NT2/D1 (cell line): ENCODE measurements around the gene HOXC4.

ENCODE experiments used
- DNase-seq: peaks from one replicate; pipeline ENCODE4 v3.0.0-alpha.2; 2011; ENCODE audit warnings: low read depth, low spot score
- H3K27me3 ChIP-seq: 2 replicates; pipeline ENCODE4 v1.6.0; 2011; ENCODE audit warnings: mild to moderate bottlenecking; ENCODE audit not compliant: insufficient read length, insufficient read depth
- H3K36me3 ChIP-seq: 2 replicates; pipeline ENCODE4 v1.6.1; 2011; ENCODE audit warnings: mild to moderate bottlenecking, low read length, mixed read lengths; ENCODE audit not compliant: insufficient read depth, insufficient read length
- H3K4me1 ChIP-seq: 2 replicates; pipeline ENCODE4 v1.5.1; 2011; ENCODE audit not compliant: insufficient read depth, insufficient read length
- H3K4me3 ChIP-seq: 2 replicates; pipeline ENCODE4 v1.5.1; 2011; ENCODE audit warnings: low read depth; ENCODE audit not compliant: insufficient read length
- H3K9ac ChIP-seq: 2 replicates; pipeline ENCODE4 v1.6.0; 2011; ENCODE audit warnings: low read depth; ENCODE audit not compliant: insufficient read length
- H3K9me3 ChIP-seq: 2 replicates; pipeline ENCODE4 v1.5.1; 2011; ENCODE audit warnings: mild to moderate bottlenecking, low read length; ENCODE audit not compliant: insufficient read depth
- SUZ12 ChIP-seq: IDR thresholded peaks from 2 replicates; pipeline ENCODE4 v1.6.1; 2011; ENCODE audit not compliant: insufficient read length, insufficient read depth; ENCODE audit errors: extremely low read depth
- YY1 ChIP-seq: IDR thresholded peaks from 2 replicates; pipeline ENCODE4 v1.6.1; 2011; ENCODE audit not compliant: insufficient read length, insufficient read depth
- ZNF274 ChIP-seq: IDR thresholded peaks from 2 replicates; pipeline ENCODE4 v1.6.1; 2011; ENCODE audit warnings: mild to moderate bottlenecking, low read depth, low read length

Gene HOXC4

GRCh38 chr12:54012631-54013409 lies 40.8 kb upstream of the HOXC4 start:
- H3K27me3 ChIP-seq: peaks cover 96% of the 10 kb centered on the region
- DNase-seq: no peak
- no peak overlapping the region for H3K9ac ChIP-seq

GRCh38 chr12:54014377-54015017 lies 39.1 kb upstream of the HOXC4 start:
- Histone ChIP-seq H3K4me1 (peaks cover 4% of the 10 kb centered on the region), H3K27me3 (peaks cover 98% of the 10 kb centered on the region)

More at GRCh38 chr12:54012631-54013409, 40.8 kb upstream of the HOXC4 start:
- H3K4me3 ChIP-seq: no peak overlapping the region
- H3K4me1 ChIP-seq: peaks cover 3% of the 10 kb centered on the region
- TF ChIP-seq SUZ12: peak; percentile 58
- TF ChIP-seq ZNF274: no peak
- no peak for TF ChIP-seq YY1
- no peaks in the 10 kb centered on the region for H3K9me3 ChIP-seq
- no peaks in the 10 kb centered on the region for H3K36me3 ChIP-seq

GRCh38 chr12:54015018-54015931 lies 38.4 kb upstream of the HOXC4 start:
- Histone ChIP-seq H3K4me3 (no peak overlapping the region), H3K36me3 (no peaks in the 10 kb centered on the region), H3K4me1 (peaks cover 4% of the 10 kb centered on the region), H3K9me3 (no peaks in the 10 kb centered on the region), H3K27me3 (peaks cover 98% of the 10 kb centered on the region), H3K9ac (no peak overlapping the region)
- no peak for DNase-seq
- TF ChIP-seq SUZ12 (peak; percentile 44), ZNF274 (no peak), YY1 (no peak)

More at GRCh38 chr12:54014377-54015017, 39.1 kb upstream of the HOXC4 start:
- TF ChIP-seq YY1: no peak
- peak; percentile 98 for TF ChIP-seq SUZ12
- Histone ChIP-seq H3K9me3 (no peaks in the 10 kb centered on the region), H3K4me3 (no peak overlapping the region), H3K9ac (no peak overlapping the region), H3K36me3 (no peaks in the 10 kb centered on the region)
- no peak for DNase-seq

GRCh38 chr12:54016051-54016450 lies 37.6 kb upstream of the HOXC4 start:
- peaks cover 4% of the 10 kb centered on the region for H3K4me1 ChIP-seq
- peaks cover 98% of the 10 kb centered on the region for H3K27me3 ChIP-seq
- H3K9ac ChIP-seq: no peak overlapping the region
- no peaks in the 10 kb centered on the region for H3K36me3 ChIP-seq
- no peak for DNase-seq
- no peaks in the 10 kb centered on the region for H3K9me3 ChIP-seq
- H3K4me3 ChIP-seq: no peak overlapping the region
- TF ChIP-seq ZNF274 (no peak), SUZ12 (no peak), YY1 (no peak)

GRCh38 chr12:54016478-54016964 lies 37.1 kb upstream of the HOXC4 start:
- DNase-seq: no peak
- H3K4me3 ChIP-seq: no peak overlapping the region
- peaks cover 98% of the 10 kb centered on the region for H3K27me3 ChIP-seq
- no peaks in the 10 kb centered on the region for H3K36me3 ChIP-seq
- no peak for TF ChIP-seq YY1
- no peak for TF ChIP-seq ZNF274
- peak; percentile 23 for TF ChIP-seq SUZ12
- peaks cover 4% of the 10 kb centered on the region for H3K4me1 ChIP-seq
- H3K9me3 ChIP-seq: no peaks in the 10 kb centered on the region
- H3K9ac ChIP-seq: no peak overlapping the region

- no peak overlapping the region for H3K9ac ChIP-seq
- no peak for DNase-seq
- peaks cover 6% of the 10 kb centered on the region for H3K4me1 ChIP-seq
- H3K27me3 ChIP-seq: peaks cover 99% of the 10 kb centered on the region
- H3K36me3 ChIP-seq: no peaks in the 10 kb centered on the region
- H3K4me3 ChIP-seq: no peak overlapping the region
- TF ChIP-seq SUZ12 (peak; percentile 7), YY1 (no peak)
- H3K9me3 ChIP-seq: no peaks in the 10 kb centered on the region
Observed at GRCh38 chr12:54017027-54017788, 36.4 kb upstream of the HOXC4 start.
